Measurements from ENCODE around the gene LMF1.

The LMF1 gene

DNA sequence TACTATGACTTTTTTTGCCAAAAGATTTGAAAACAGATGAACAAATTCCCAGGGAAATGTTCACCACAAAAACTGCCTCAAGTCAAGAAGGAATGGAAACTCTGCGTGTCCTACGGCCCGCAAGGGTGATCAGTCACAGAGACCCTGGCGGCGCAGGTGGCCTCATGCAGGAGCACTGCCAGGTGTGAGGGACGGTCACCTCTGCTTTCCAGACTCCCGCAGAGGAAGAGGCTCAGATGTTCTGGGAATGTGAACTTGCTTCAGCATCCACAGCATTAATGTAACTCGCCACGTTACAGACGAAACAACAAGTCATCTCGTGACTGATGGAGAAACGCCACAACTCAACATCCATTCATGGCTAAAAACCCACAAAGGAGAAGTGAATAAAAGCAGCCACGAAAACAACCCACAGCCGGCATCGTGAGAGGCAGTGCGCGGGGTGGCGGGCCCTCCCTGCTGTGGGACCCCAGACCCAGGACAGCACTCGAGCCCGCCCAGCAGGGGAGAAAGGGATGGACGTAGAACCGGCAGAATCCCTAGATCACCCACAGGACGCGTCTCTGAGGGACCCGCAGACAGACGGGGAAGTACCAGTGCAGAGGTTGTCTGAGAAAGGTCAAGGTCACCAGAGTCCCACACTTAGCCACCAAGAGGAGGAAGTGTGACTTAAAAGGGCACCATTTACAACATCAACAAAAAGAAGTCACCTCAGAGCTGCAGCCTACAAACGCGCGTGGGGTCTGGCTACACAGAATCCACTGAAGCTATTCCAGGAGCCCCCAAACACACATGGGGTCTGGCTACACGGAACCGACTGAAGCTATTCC lies 93.3 kb downstream of the LMF1 start:
- no peak for DNase-seq

GRCh38 chr16:876523-877241 lies 94.1 kb downstream of the LMF1 start:
- DNase-seq = no peak

DNA sequence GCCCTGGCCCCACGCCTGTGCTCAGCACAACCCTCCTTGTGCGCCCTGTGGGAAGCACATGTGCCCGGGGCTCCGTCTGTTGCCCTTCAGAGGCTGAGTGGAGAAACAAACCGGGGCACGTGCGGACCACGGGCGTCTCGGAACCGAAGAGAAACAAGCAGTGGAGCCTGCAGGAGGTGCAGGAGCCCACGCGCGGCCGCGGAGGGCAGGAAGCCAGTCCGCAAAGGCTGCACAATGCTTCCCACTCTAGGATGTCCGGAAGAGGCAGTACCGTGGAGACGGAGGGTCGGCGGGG lies 94.8 kb downstream of the LMF1 start:
- no peak for DNase-seq

DNA sequence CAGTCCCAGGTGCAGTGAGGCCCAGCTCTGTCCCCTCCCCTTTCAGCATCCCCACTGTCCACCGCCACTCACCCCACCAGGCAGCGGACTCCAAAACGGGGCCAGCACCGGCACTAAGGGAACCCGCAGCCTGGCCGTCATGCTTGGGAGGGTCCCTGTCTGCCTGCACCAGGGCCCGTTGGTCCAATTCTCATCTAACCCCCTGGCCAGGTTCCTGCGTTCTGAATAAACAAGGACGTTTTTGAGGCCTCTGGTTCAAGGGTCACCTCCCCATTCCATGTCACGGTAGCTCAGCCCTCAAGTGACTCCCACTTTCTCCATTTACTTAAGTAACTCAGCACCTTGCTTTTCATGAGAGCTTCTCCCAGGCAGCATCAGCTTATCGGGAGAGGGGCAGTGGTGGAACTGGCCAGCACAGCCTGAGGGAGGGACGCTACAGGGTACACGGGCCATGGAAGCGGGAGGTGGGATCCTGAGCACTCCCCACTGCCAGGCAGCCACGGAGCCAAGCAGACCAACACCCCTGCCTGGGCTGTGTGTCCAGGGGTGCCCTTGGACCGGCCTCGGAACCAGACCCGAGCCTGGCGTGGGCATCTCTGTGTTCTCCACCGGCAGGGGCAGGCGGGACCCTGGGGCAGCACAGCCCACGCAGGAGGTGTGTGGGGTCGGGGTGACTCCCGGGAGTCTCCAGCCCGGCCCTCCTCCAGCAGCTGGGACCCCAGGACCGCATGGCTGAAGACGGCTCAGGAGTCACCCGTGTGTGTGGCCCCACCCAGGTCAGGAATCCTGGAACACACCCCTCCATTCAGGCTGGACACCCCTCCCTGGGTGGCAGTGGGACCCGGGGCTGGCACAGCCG lies 95.4 kb downstream of the LMF1 start:
- no peak for DNase-seq

DNA sequence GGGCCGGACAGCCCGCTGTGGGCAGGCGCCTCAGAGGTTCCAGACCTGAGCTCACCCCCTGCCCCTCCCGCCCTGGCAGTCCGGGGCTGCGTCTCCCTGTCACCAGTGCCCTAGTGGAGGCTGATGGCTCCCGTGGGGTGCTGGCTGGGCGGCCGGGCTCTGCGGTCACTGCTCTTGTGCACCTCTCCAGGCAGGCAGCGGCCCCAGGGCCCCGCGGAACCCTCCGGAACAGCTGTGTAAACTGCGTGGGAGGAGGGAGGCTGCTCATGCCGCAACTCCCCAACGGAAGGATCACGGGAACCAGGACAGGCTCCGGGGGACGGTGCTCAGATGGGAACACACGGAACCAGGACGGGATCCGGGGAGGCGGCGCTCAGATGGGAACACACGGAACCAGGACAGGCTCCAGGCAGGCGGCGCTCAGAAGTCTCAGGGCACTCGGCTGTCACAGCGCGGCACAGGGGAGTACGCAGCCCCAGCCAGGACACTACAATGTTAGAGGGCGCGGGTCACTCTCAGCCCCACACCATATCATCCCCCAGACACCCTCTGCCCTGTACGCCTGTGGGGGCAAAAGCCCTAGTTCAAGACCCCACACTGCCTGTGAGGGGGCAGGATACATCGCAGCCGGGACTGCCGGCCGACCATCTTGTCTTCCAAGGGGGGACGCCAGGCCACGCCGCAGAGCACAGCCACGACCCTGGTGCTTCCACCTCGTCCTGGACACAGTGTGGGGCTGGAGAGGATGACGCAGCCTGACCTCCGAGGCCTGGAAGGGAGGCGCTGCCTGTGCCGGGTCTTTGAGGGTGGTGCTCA lies 96.2 kb downstream of the LMF1 start:
- no peak for DNase-seq

- no peak for DNase-seq
Measured at GRCh38 chr16:873889-874288, 96.9 kb downstream of the LMF1 start.

- DNase-seq = no peak
Measured at GRCh38 chr16:873243-873661, 97.5 kb downstream of the LMF1 start.

DNA sequence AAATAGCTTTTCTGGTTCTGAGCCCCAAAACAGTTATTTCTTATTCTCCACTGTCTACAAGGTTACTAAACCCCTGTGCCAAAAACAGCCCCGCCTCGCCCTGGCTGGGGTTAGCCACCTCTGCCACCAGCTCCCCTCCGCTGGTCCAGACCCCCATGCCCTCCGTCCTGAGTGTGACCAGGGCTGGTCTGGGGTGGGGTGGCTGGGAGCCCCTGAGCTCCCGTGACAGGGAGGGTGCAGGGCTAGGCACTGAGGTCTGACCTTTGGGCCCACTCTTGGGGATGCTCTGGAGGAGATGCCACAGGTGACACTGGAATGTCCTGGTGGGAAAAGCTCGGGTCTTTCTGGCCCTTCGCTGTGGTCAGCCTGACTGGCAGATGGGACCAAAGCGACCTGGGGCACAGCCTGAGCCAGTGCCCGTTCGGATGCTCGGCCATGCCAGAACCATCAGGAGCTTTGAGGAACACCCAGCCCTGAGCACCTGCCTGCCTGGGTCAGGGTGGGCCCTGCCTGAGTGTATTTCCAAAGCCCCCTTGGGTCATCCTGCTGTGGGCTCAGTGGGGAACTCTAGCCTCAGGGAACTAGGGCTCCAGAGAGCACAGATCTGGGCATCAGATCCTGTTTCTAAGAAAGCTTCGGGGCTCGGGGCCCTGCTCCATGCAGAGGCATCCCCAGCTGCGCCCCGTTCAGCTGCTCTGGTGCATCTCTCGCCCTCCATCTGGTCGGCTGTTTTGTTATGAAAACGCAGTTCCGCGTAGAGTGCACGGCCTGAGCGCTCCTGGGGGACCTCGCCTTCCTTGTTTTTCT lies 98.1 kb downstream of the LMF1 start:
- no peak for DNase-seq

- DNase-seq = no peak
Measured at GRCh38 chr16:871562-872345, 99.0 kb downstream of the LMF1 start.

- DNase-seq = no peak
Measured at GRCh38 chr16:870856-871561, 99.8 kb downstream of the LMF1 start.

DNA sequence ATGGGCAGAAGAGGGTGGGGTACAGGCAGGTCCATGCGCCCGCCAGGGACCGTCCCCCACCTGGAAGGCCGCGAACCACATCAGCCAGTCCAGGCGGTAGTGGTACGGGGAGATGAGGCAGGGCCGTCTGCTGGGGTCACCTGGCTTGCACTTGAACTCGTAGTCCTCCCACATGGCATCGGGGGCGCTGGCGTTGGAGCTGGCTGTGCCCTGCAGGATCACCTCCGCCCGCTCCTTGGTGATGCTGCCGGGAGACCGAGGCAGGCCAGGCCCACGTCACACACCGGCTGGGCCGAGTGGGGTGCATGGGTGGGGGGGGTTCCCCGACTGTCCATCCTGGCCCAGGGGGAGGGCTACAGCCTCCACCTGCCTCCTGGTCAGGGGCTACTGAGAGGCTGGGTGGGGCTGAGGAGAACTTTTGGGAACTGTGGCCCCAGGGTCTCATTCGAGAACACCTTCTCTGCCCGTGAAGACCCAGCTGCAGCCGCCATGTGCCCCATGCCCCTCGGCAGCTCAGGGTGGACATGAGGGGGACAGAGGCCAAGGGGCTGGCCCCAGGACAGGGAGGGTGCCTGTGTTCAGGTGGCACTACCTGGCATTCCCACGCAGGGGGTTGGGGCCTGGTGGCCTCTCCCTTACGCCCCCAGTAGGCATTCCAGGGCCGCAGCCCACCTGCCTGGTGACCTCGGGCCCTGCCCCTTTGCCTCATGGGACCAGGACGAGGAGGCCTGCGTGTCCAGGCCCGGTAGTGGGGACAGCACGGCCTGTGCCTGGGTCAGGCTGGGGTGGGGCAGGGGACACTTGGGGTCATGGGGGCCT lies 100.8 kb downstream of the LMF1 start:
- DNase-seq = no peak

DNA sequence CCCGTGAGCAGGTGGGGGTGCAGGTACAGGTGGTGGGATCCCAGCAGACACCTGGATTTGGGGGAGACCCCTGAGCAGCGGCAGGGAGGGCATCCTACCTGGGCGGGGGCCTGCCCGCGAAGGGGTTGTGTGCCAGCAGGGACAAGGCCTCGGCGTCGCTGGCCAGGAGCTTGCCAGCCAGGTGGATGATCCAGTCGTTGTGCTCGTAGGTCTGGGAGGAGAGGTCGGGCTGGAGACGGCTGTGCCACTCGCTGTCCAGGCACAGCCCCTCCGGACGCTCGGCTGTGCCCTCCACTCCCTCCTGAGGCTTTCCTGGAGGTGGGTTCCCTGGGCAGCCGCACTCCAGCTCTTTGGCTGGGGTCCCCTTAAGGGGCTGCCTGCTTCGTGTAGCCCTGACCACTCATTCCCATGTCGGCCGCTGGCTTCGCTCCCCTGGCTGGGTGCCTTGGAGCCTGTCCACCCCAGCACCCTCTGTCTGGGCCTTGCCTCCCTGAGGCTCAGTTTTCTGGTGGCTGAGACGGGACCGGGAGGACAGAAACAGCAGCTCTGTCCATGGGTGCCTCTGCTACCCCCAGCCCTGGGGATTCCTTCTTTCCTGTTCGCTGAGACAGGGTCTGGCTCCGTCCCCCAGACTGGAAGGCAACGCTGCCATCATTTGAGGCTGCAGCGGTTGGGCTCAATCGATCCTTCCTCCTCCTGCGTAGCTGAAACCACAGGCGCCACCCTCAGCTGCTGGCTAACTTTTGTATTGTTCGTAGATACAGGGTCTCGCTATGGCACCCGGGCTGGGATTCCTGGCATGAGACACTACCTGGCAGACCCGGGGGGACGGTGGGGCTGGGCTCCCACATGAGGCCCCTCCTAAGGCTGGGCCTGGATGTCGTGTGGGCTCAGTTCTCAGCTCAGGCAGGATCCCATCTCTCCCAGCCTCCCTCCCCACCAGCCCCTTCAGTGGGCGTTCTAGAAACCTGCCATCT lies 101.7 kb downstream of the LMF1 start:
- DNase-seq = no peak

- DNase-seq = no peak
Measured at GRCh38 chr16:868386-868755, 102.4 kb downstream of the LMF1 start.

DNA sequence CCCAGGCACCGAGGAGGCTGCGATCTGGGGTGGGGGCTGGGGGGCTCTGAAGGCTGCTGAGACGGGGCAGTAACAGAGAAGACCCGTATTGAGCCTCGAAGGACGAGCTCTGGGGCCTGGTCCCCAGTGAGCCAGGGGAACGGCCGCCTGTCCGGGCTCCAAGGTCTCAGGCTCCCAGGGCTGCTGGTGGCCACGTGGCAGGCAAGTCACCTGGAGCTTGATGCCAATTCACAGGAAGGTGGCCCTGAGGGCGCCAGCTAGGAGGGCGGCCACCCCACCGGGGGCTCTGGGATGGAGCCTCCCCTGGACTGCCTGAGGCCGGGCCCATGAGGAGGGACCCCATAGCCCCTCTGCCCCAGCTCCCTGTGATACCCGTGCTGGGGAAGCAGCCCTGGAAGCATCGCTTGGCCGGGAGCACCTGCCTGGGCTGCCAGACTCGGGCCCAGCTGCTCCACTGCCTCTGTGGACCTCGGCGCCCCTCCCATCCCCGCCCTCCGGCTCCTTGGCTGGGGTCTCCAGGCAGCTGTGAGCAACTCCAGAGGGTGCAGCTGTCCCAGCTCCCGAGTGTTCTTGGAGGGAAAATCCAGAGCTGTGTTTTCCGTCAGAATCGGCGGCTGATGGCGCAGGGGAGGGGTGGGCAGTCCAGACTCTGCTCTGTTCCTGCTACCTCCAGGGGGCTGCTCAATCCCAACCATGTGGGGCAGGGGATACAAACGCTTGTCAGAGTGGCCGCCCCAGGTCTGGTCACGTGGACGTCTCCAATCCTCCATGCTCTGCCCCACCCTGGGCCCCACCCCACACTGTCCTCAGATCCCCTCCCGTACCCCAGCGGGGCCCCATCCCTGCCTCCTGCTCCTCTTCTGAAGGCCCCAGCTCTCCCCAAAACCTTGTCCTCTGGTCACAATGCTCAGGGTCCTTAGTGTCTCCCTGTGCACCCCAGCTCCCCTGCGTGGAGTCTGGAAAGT lies 103.1 kb downstream of the LMF1 start:
- no peak for DNase-seq

GRCh38 chr16:866252-866896 lies 104.4 kb downstream of the LMF1 start:
- DNase-seq = no peak

DNA sequence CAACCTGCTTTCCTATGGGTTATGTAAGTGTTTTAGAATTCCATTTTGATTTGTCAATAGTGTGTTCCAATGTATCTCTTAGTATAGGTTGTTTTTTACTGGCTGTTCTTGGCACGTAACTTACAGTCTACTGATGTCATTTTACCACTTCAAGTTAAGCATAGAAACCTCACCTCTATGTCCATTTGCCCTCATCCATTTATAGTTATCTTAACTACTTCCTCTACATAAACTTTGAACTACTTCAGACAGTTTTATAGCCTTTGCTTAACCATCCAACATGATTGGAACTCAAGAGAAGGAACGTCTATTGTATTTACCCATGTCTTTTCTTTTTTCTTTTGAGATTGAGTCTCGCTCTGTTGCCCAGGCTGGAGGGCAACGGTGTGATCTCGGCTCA lies 105.8 kb downstream of the LMF1 start:
- DNase-seq = no peak

GRCh38 chr16:861446-861845 lies 109.3 kb downstream of the LMF1 start:
- DNase-seq = no peak

All from stimulated activated CD8-positive, alpha-beta memory T cell treated with anti-CD3 and anti-CD28 coated beads, Interleukin-4, amount 100 ng/mL, for 48 hours (primary cell).